Activated naive CD8-positive, alpha-beta T cell treated with anti-CD3 and anti-CD28 coated beads, Interleukin-2, amount 50 U/mL, for 24 hours (primary cell): ENCODE measurements around the gene CCL2.

Source experiments
- ATAC-seq: fragments of 150-1000 bp; cut with Tn5 transposase; one replicate; pipeline ENCODE4 v1.10.0; 2021
- DNase-seq: peaks from one replicate; pipeline ENCODE4 v3.0.0; 2021
- H3K27ac Mint-ChIP-seq: one replicate; pipeline ENCODE4 v1.8.0; 2021; ENCODE audit warnings: mild to moderate bottlenecking, mixed read lengths
- H3K27me3 Mint-ChIP-seq: one replicate; pipeline ENCODE4 v1.8.0; 2021; ENCODE audit warnings: mixed read lengths
- H3K36me3 Mint-ChIP-seq: one replicate; pipeline ENCODE4 v1.8.0; 2021; ENCODE audit warnings: low read depth, mixed read lengths
- H3K4me1 Mint-ChIP-seq: one replicate; pipeline ENCODE4 v1.8.0; 2021; ENCODE audit warnings: mixed read lengths
- H3K4me3 Mint-ChIP-seq: one replicate; pipeline ENCODE4 v1.8.0; 2021; ENCODE audit warnings: mild to moderate bottlenecking, moderate library complexity, mixed read lengths
- H3K9me3 Mint-ChIP-seq: one replicate; pipeline ENCODE4 v1.8.0; 2021; ENCODE audit warnings: mixed read lengths

Gene CCL2

GRCh38 chr17:34269969-34270368, 14.9 kb downstream of the CCL2 start, which contains the start of gene CCL7:
Gene CCL7 (plus strand): TSS chr17:34270221. CDS start chr17:34270291, 70 bp downstream.
- peaks cover 38% of the 10 kb centered on the region for H3K27me3 Mint-ChIP-seq
- H3K4me3 Mint-ChIP-seq = no peak within 1 kb of the TSS
- DNase-seq = no peak
- no peaks in the 10 kb centered on the region for H3K36me3 Mint-ChIP-seq
- no peak for ATAC-seq
- H3K27ac Mint-ChIP-seq = no peak within 1 kb of the TSS
- no peaks in the 10 kb centered on the region for H3K4me1 Mint-ChIP-seq
- H3K9me3 Mint-ChIP-seq = no peaks in the 10 kb centered on the region

- Mint-ChIP-seq H3K4me1 (no peaks in the 10 kb centered on the region), H3K4me3 (no peak overlapping the region), H3K27me3 (peaks cover 57% of the 10 kb centered on the region), H3K9me3 (no peaks in the 10 kb centered on the region), H3K36me3 (no peaks in the 10 kb centered on the region), H3K27ac (no peak overlapping the region)
- DNase-seq (no peak), ATAC-seq (no peak)
Measured at GRCh38 chr17:34275881-34276280, 20.8 kb downstream of the CCL2 start.

- peaks cover 56% of the 10 kb centered on the region for H3K27me3 Mint-ChIP-seq
- H3K4me3 Mint-ChIP-seq = no peak overlapping the region
- H3K4me1 Mint-ChIP-seq = no peaks in the 10 kb centered on the region
- H3K36me3 Mint-ChIP-seq = no peaks in the 10 kb centered on the region
- ATAC-seq (no peak), DNase-seq (no peak)
- H3K27ac Mint-ChIP-seq = no peak overlapping the region
- no peaks in the 10 kb centered on the region for H3K9me3 Mint-ChIP-seq
Measured at GRCh38 chr17:34276826-34277225, 21.7 kb downstream of the CCL2 start.

GRCh38 chr17:34283571-34283970, 28.5 kb downstream of the CCL2 start:
- ATAC-seq (no peak), DNase-seq (no peak)
- no peak overlapping the region for H3K4me3 Mint-ChIP-seq
- no peak overlapping the region for H3K27ac Mint-ChIP-seq
- no peaks in the 10 kb centered on the region for H3K4me1 Mint-ChIP-seq
- H3K27me3 Mint-ChIP-seq = peaks cover 38% of the 10 kb centered on the region
- H3K9me3 Mint-ChIP-seq = no peaks in the 10 kb centered on the region
- no peaks in the 10 kb centered on the region for H3K36me3 Mint-ChIP-seq

- H3K4me1 Mint-ChIP-seq = no peaks in the 10 kb centered on the region
- ATAC-seq (no peak), DNase-seq (no peak)
- no peaks in the 10 kb centered on the region for H3K9me3 Mint-ChIP-seq
- H3K27me3 Mint-ChIP-seq = peaks cover 31% of the 10 kb centered on the region
- H3K27ac Mint-ChIP-seq = no peak within 1 kb of the TSS
- no peak within 1 kb of the TSS for H3K4me3 Mint-ChIP-seq
- H3K36me3 Mint-ChIP-seq = no peaks in the 10 kb centered on the region
Measured at GRCh38 chr17:34285286-34285792, 30.3 kb downstream of the CCL2 start, which contains the start of gene CCL11. Gene CCL11 (plus strand): TSS chr17:34285742. CDS start chr17:34285809, 67 bp downstream.

- H3K27ac Mint-ChIP-seq = no peak overlapping the region
- no peaks in the 10 kb centered on the region for H3K9me3 Mint-ChIP-seq
- DNase-seq = no peak
- H3K36me3 Mint-ChIP-seq = no peaks in the 10 kb centered on the region
- peaks cover 17% of the 10 kb centered on the region for H3K27me3 Mint-ChIP-seq
- H3K4me3 Mint-ChIP-seq = no peak overlapping the region
- no peaks in the 10 kb centered on the region for H3K4me1 Mint-ChIP-seq
- ATAC-seq = no peak
Measured at GRCh38 chr17:34287875-34288274, 32.8 kb downstream of the CCL2 start.

GRCh38 chr17:34290586-34290985, 35.5 kb downstream of the CCL2 start:
- Mint-ChIP-seq H3K27me3 (peaks cover 15% of the 10 kb centered on the region), H3K4me1 (no peaks in the 10 kb centered on the region), H3K36me3 (no peaks in the 10 kb centered on the region), H3K9me3 (no peaks in the 10 kb centered on the region), H3K4me3 (no peak overlapping the region), H3K27ac (no peak overlapping the region)
- DNase-seq (no peak), ATAC-seq (no peak)

GRCh38 chr17:34291721-34292348, 36.8 kb downstream of the CCL2 start:
- no peak overlapping the region for H3K4me3 Mint-ChIP-seq
- H3K27me3 Mint-ChIP-seq = peaks cover 15% of the 10 kb centered on the region
- H3K4me1 Mint-ChIP-seq = no peaks in the 10 kb centered on the region
- H3K9me3 Mint-ChIP-seq = no peaks in the 10 kb centered on the region
- H3K27ac Mint-ChIP-seq = no peak overlapping the region
- ATAC-seq (no peak), DNase-seq (no peak)
- H3K36me3 Mint-ChIP-seq = no peaks in the 10 kb centered on the region

- Mint-ChIP-seq H3K9me3 (no peaks in the 10 kb centered on the region), H3K27ac (no peak overlapping the region), H3K27me3 (peaks cover 21% of the 10 kb centered on the region), H3K4me3 (no peak overlapping the region), H3K4me1 (no peaks in the 10 kb centered on the region), H3K36me3 (peaks cover 4% of the 10 kb centered on the region)
- ATAC-seq (no peak), DNase-seq (no peak)
Measured at GRCh38 chr17:34299027-34299426, 43.9 kb downstream of the CCL2 start.

GRCh38 chr17:34299956-34300577, 45.0 kb downstream of the CCL2 start:
- Mint-ChIP-seq H3K9me3 (no peaks in the 10 kb centered on the region), H3K4me1 (no peaks in the 10 kb centered on the region), H3K27ac (no peak overlapping the region), H3K4me3 (no peak overlapping the region), H3K27me3 (peaks cover 24% of the 10 kb centered on the region), H3K36me3 (peaks cover 4% of the 10 kb centered on the region)
- ATAC-seq (no peak), DNase-seq (no peak)

GRCh38 chr17:34300652-34301370, 45.7 kb downstream of the CCL2 start:
- Mint-ChIP-seq H3K36me3 (peaks cover 4% of the 10 kb centered on the region), H3K9me3 (no peaks in the 10 kb centered on the region), H3K27ac (no peak overlapping the region), H3K27me3 (peaks cover 27% of the 10 kb centered on the region), H3K4me3 (no peak overlapping the region), H3K4me1 (no peaks in the 10 kb centered on the region)
- DNase-seq (no peak), ATAC-seq (no peak)

GRCh38 chr17:34301986-34302385, 46.9 kb downstream of the CCL2 start:
- no peaks in the 10 kb centered on the region for H3K9me3 Mint-ChIP-seq
- peaks cover 27% of the 10 kb centered on the region for H3K27me3 Mint-ChIP-seq
- peaks cover 4% of the 10 kb centered on the region for H3K36me3 Mint-ChIP-seq
- no peak overlapping the region for H3K4me3 Mint-ChIP-seq
- ATAC-seq (no peak), DNase-seq (no peak)
- H3K27ac Mint-ChIP-seq = no peak overlapping the region
- H3K4me1 Mint-ChIP-seq = no peaks in the 10 kb centered on the region

GRCh38 chr17:34302636-34303035, 47.6 kb downstream of the CCL2 start:
- peaks cover 2% of the 10 kb centered on the region for H3K4me1 Mint-ChIP-seq
- DNase-seq (no peak), ATAC-seq (no peak)
- H3K36me3 Mint-ChIP-seq = peaks cover 4% of the 10 kb centered on the region
- H3K9me3 Mint-ChIP-seq = no peaks in the 10 kb centered on the region
- no peak overlapping the region for H3K27ac Mint-ChIP-seq
- H3K27me3 Mint-ChIP-seq = peaks cover 27% of the 10 kb centered on the region
- no peak overlapping the region for H3K4me3 Mint-ChIP-seq

GRCh38 chr17:34303606-34304005, 48.5 kb downstream of the CCL2 start:
- H3K36me3 Mint-ChIP-seq = no peaks in the 10 kb centered on the region
- no peaks in the 10 kb centered on the region for H3K9me3 Mint-ChIP-seq
- peaks cover 22% of the 10 kb centered on the region for H3K27me3 Mint-ChIP-seq
- H3K4me1 Mint-ChIP-seq = peaks cover 2% of the 10 kb centered on the region
- DNase-seq (no peak), ATAC-seq (no peak)
- H3K4me3 Mint-ChIP-seq = no peak overlapping the region
- no peak overlapping the region for H3K27ac Mint-ChIP-seq

- Mint-ChIP-seq H3K4me1 (peaks cover 2% of the 10 kb centered on the region), H3K9me3 (no peaks in the 10 kb centered on the region), H3K27ac (no peak overlapping the region), H3K27me3 (peaks cover 12% of the 10 kb centered on the region), H3K36me3 (no peaks in the 10 kb centered on the region), H3K4me3 (no peak overlapping the region)
- ATAC-seq = no peak
- no peak for DNase-seq
Measured at GRCh38 chr17:34305061-34305460, 50.0 kb downstream of the CCL2 start.
